ENCODE measurements around the gene EGFL8.
A peak's percentile ranks its signal among the peaks of the same experiment; 100 is the strongest.
"Not testable (repeated sequence)": the region's sequence is repeated elsewhere in the genome, so short reads cannot be mapped to it uniquely, and the experiment has no call there.

EGFL8 gene

DNA sequence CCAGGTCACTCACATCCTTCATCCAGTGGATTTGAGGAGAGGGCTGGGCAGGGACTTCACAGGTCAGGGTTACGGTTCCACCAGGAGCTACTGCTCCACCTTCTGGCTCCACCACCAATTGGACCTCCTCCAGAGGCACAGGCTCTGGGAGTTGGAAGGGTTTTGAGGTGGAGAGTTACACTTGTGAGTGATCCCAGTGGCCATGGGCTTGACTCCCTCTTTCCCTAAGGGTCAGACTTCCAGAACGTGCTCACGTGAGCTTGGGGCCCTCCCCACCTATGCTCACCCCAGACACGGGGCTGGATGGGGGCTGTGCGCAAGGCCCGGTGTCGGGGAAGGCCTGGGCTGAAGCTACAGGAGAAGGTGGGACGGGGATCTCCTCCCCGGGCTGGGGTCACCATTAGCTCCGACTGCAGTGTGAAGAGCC lies 18.2 kb downstream of the EGFL8 start:
- Mint-ChIP-seq H3K27me3 (no peaks in the 10 kb centered on the region), H3K9me3 (no peaks in the 10 kb centered on the region), H3K4me3 (no peak overlapping the region), H3K36me3 (peaks cover 50% of the 10 kb centered on the region), H3K27ac (peak overlapping the region; percentile 23), H3K4me1 (peaks cover 61% of the 10 kb centered on the region)
- no peak for ATAC-seq

DNA sequence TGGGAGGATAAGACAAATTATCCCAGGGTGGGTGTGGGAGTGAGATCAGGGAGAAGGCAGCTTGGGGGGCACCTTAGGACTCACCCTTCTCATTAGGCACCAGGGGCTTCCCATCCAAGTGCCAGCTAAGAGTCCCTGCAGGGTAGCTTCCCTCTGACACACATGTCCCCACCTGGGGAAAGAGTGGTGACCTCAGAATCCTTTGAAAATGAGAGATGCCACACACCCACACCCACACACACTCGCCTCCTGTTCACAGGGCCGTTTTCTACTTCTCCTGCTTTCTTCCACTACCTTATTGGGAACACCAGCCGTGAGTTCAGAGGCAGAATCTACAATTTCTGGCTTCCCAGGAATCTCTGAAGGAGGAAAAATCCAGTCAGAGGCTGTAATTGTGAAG lies 18.6 kb downstream of the EGFL8 start:
- H3K36me3 Mint-ChIP-seq = peaks cover 53% of the 10 kb centered on the region
- no peaks in the 10 kb centered on the region for H3K9me3 Mint-ChIP-seq
- H3K27me3 Mint-ChIP-seq = no peaks in the 10 kb centered on the region
- peaks cover 63% of the 10 kb centered on the region for H3K4me1 Mint-ChIP-seq
- peak overlapping the region; percentile 23 for H3K27ac Mint-ChIP-seq
- no peak overlapping the region for H3K4me3 Mint-ChIP-seq
- no peak for ATAC-seq

DNA sequence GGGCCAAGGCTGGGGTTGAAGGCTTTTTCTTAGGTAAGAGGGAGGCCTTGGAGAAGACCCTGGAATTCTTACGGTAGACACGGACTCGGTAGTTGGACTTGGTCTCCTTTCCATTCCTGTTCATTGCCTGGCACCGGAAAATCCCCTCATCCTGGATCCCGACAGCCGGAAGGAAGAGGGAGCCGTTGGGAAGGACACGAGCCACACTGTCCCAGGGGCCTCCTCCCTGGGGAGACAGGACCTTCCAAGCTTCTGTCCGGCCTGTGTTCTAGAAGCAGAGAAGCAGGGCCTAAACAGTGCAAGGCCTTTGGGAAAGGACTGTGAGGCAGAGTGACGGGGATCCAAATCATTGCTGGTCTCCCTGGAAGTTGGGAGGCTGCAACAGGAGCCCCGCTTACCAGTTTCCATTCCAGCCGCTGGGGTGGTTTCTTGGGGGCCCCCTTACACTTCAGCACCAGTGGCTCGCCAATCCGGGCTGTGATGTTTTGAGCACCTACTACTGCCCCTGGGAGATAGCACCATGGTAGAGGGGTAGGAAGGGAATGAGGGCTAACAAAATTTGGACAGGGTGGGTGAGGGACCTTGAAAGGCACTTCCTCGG lies 19.2 kb downstream of the EGFL8 start:
- peaks cover 65% of the 10 kb centered on the region for H3K4me1 Mint-ChIP-seq

DNA sequence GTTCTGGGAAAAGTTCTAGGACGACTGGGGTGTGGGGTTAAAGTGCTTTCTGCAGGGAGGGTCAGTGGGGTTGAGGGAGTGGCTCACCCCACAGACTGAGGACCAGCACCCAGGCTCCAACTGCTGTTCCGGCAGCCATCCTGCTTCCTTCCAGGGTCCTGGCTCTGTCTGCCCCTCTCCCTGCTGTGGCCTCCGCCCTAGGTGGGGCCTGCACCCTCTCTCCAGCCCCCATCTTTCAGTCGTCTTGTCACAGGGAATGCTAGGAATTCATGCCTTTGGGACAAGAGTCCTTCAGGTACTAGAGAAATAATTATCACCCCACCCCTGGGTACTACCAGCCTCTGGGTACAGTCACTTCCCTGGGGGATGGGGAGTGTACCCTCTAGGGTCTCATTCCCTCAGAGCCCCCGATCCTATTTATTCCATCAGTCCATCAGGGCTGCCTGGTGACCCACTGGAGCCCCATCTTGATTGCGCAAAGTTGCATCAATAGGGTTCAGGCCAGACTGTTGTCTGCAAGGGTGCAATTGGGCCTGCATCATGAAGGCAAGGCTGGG lies 19.8 kb downstream of the EGFL8 start, which contains the start of gene AGER:
Gene AGER, minus strand, starts transcription at position 170 of the 557 bp plus-strand sequence. Its CDS starts 31 bp downstream, at position 139.
- H3K9me3 Mint-ChIP-seq = no peaks in the 10 kb centered on the region
- ATAC-seq = no peak
- peaks cover 52% of the 10 kb centered on the region for H3K36me3 Mint-ChIP-seq
- no peaks in the 10 kb centered on the region for H3K27me3 Mint-ChIP-seq
- H3K4me1 Mint-ChIP-seq = peaks cover 65% of the 10 kb centered on the region
- H3K27ac Mint-ChIP-seq = no peak within 1 kb of the TSS
- no peak within 1 kb of the TSS for H3K4me3 Mint-ChIP-seq

More for the DNA sequence above, 19.2 kb downstream of the EGFL8 start:
- H3K27me3 Mint-ChIP-seq = no peaks in the 10 kb centered on the region
- no peak overlapping the region for H3K4me3 Mint-ChIP-seq
- H3K36me3 Mint-ChIP-seq = peaks cover 52% of the 10 kb centered on the region
- no peaks in the 10 kb centered on the region for H3K9me3 Mint-ChIP-seq
- no peak overlapping the region for H3K27ac Mint-ChIP-seq
- no peak for ATAC-seq

DNA sequence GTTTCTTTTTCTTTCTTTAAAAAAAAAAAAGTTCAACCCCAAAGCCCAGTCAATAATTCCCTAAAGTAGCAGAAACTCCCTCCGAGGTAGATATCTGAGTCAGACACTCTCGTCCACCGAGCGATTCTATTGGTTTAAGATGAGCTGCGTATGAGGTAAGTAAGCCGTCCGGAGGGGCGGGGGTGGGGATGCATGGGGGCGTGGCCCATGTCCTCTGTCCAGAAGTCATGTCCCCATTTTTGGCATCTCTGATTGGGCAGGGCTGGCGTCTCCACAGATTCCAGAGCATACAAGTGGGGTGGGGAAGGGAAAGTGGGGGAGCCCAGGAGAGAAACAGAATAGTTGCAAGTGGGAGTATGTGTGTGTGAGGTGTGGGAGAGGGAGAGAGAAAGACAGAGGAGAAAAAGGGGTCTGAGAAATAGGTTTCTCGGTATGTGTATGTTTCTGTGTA lies 21.3 kb downstream of the EGFL8 start:
- Mint-ChIP-seq H3K27ac (peak overlapping the region; percentile 92), H3K36me3 (peaks cover 47% of the 10 kb centered on the region), H3K4me1 (peaks cover 53% of the 10 kb centered on the region), H3K4me3 (peak overlapping the region; percentile 10)
- not testable (repeated sequence) for H3K9me3 Mint-ChIP-seq, H3K27me3 Mint-ChIP-seq
- peak; percentile 53 for ATAC-seq

DNA sequence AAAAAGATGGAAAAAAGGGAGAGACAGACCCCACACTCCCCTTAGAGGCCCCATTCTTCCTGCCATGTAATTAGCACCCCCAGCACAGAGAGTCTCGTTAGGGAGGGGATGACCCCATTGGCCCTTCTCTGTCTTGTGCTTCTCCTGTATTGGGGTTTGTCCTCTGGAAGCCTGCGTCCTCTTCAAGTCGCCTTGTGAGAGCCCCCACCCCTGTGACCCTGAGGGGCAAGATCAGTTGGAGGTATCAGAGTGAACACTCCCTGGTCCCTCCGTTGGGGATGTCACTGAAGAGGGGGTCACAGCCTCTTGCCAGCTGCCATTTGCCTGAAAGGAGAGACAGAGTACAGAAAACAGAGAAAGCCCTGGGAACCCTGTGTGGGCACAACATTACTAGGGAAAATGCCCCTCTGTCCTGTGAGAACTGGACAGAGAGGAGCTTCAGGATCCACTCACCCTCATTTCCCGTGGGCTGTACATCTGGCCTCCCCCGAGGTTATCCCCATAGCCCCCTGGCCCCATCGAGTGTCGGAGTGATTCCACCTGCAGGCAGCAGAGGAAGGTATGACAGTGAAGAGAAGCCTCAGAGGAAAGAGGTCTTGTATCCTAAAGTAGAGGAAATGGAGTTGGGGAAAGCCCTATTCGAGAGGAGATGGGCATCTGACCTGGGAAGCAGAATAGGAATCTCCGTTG lies 21.9 kb downstream of the EGFL8 start:
- Mint-ChIP-seq H3K27ac (peak overlapping the region; percentile 92), H3K36me3 (peaks cover 49% of the 10 kb centered on the region), H3K4me3 (peak overlapping the region; percentile 10), H3K4me1 (peaks cover 53% of the 10 kb centered on the region)
- H3K9me3 Mint-ChIP-seq, ATAC-seq, H3K27me3 Mint-ChIP-seq: not testable (repeated sequence)

DNA sequence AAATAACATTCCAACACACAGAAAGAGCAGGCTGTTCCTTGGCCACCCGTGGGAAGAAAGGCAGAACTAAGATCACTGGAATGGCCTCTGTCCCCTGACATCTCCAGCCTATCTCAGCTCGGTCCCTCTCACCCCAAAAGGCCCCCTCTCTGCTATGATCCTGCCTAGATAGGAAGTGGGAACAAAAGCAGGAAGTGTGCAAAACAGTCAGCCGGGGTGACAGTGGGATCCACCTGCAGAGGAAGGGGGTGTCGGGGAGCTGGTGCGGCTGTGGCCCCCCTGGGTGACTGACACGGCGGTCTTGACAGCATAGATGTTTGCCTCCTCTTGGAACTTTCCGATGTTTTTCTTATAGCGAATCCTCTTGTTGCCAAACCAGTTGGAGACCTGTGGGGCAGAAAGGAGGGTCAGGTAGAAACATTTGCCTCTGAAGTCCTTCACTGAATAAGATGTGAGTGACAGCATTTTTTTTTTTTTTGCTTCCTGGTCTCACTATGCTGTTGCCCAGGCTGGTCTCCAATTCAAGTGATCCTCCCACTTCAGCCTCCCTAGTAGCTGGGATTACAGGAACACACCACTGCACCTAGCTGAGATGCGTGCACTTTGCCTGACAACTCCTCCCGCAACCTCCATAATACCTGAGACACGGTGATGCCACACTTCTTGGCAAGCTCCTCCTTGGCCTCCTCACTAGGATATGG lies 22.8 kb downstream of the EGFL8 start:
- no peaks in the 10 kb centered on the region for H3K27me3 Mint-ChIP-seq
- ATAC-seq = no peak
- H3K9me3 Mint-ChIP-seq = no peaks in the 10 kb centered on the region
- peaks cover 55% of the 10 kb centered on the region for H3K4me1 Mint-ChIP-seq
- H3K36me3 Mint-ChIP-seq = peaks cover 53% of the 10 kb centered on the region
- peak overlapping the region; percentile 11 for H3K4me3 Mint-ChIP-seq
- H3K27ac Mint-ChIP-seq = peak overlapping the region; percentile 92

DNA sequence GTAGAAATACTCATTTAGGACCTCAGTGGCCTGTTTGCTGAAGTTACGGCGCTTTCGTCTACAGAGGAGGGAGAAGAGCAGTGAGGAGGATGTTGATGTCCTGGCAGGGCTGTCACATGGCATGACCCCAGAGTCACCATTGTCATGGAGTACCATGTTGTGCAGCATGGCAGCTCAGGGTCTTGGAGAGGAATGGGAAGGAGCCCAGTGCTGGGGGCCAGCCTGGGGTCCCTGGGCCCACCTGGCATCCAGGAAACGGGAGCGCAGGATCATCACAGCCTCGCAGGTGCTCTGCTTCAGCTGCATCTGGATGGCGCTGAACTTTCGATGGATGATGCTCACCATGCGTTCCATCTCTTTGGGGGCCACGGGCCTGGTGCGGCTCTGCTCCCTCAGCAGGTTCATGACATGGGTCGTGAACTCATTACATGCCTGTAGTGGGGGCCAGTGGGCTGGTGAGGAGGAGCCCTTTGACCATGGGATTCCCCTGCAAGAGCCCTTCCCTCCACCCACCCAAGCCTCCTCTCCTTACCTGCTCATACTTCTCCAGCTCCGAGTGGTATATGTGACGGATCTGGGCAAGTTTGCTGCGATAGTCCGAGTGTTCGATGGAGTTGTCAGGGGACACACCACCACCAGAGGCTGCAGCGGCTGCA lies 23.5 kb downstream of the EGFL8 start:
- H3K36me3 Mint-ChIP-seq = peaks cover 48% of the 10 kb centered on the region
- peak overlapping the region; percentile 11 for H3K4me3 Mint-ChIP-seq

DNA sequence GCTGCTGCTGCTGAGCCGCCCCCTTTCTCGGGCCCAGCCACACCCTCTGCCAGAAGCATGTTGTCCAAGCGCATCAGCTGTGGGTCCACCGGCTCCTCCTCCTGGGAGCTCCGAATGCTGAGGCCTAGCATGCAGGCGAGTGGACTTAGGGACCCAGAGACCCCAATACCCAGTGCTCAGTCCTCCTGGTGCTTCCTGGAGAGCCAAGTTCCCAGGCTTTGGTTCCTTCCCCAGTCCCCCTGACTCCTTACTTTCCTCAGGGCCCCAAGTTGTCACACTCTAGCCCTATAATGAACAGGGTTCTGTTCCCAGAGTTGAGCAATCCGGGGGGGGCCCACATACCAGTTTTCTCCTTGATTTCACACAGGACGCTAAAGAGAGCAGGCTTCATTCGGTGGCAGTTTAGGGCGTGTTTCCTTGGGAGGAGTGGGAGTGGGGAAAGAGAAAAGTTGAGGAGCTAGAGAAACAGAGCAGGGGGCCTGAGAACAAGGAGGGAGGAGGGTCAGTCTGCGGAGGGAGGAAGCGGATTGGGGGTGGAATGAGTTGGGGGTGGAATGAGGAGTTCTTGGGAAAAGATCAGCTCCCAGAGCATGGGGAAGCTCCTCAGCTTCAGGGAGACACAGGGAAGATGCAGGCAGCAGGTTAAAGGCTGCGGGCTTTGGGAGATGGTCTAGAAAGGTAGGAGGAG lies 24.1 kb downstream of the EGFL8 start:
- ATAC-seq = no peak
- Mint-ChIP-seq H3K4me3 (peak overlapping the region; percentile 85), H3K27me3 (no peaks in the 10 kb centered on the region), H3K9me3 (no peaks in the 10 kb centered on the region), H3K36me3 (peaks cover 47% of the 10 kb centered on the region), H3K27ac (peak overlapping the region; percentile 92), H3K4me1 (peaks cover 59% of the 10 kb centered on the region)

More for the DNA sequence above, 23.5 kb downstream of the EGFL8 start:
- not testable (repeated sequence) for H3K27me3 Mint-ChIP-seq, H3K9me3 Mint-ChIP-seq, ATAC-seq
- H3K4me1 Mint-ChIP-seq = peaks cover 53% of the 10 kb centered on the region
- H3K27ac Mint-ChIP-seq = peak overlapping the region; percentile 92

DNA sequence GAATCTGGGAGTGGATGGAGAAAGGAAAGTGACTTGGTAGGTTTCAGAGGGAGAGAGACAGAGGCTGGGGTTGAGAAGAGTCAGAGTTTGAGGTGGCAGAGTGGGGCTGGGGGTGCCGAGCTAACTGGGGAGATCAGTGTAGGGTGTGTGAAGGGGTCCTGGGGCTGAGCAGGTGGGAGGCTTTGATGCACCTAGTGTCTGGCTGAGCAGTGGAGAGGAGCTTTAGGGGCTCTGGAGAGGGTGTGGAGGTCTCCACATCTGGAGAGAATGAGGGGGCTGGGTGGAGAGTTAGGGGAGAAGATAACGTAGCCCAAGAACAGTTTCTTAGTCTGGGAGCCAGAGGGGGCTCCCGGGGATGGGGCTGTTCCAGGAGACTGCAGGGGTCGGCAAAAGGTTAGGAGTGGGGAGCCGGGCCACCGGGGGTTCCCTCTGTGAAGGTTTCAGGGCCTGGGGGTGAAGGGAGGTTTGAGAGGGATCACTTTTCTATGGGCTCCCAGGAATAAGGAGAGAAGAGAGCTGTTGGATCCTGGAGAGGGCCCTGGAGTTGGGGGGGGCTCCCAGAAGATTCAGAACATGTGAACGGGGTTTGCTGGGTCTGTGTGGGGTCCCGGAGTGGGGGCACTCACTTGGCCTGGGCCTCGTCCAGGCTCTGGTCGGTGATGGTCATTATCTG lies 24.8 kb downstream of the EGFL8 start:
- Mint-ChIP-seq H3K4me1 (peaks cover 65% of the 10 kb centered on the region), H3K4me3 (peak overlapping the region; percentile 85), H3K27me3 (no peaks in the 10 kb centered on the region), H3K36me3 (peaks cover 47% of the 10 kb centered on the region), H3K27ac (peak overlapping the region; percentile 92), H3K9me3 (no peaks in the 10 kb centered on the region)
- ATAC-seq = no peak

DNA sequence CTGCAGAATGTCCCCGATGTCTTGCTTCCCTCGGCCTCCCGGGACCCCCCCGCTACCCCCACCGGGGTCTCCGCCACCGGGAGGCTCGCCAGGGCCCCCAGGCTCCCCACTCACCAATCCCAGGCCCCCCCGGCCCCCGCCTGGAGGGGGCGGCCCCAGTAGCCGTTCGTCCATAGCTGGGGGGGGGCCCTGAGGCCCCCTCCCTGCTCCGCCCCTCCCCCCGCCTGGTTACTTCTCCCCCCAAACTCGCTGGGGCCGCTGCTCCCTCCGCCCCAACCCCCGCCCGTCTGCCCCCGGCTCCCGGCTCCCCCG lies 25.3 kb downstream of the EGFL8 start:
- Mint-ChIP-seq H3K36me3 (peaks cover 47% of the 10 kb centered on the region), H3K4me1 (peaks cover 69% of the 10 kb centered on the region), H3K27ac (peak overlapping the region; percentile 92)

DNA sequence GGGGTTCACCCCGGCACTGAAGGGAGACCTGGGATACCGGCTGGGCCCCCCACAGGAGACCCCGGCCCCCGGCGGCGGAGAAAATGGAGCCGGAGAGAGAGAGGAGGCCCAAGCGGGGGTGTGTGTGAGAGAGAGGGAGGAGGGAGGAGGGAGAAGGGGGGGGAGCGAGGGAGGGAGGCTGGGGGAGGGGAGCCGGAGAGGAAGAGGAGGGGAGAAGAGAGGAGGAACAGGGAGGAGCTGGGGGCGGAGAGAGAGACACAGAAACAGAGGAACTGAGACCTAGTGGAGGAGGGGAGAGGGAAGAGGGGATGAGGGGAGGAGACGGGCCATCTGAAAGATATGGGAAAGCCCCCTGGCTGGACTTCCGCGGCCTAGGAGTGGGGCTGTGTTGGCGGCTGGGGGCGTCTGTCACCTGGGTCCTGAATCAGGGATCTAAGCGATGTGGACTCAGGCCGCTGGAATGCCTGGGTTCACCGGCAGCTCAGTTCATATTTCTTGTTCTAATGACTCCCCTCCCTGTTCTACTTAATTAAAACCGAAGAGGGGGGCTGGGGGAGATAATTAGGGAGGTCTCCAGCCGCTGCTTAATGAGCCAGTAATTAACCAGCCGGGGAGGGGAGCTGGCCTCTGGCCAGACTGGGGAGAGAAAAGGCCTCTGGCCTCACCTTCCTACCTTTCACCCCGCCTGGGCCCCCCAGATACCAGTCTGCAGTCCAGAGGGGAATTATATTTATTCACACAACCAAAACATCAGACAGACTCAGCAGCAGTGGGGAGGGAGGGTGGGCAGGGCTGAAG lies 25.9 kb downstream of the EGFL8 start, which contains the start of gene PBX2:
Gene PBX2, minus strand, starts transcription at position 149 of the 798 bp plus-strand sequence. CDS start 287 bp downstream, outside the sequence.
- peak within 1 kb of the TSS; percentile 92 for H3K27ac Mint-ChIP-seq
- H3K4me3 Mint-ChIP-seq = peak within 1 kb of the TSS; percentile 85
- H3K4me1 Mint-ChIP-seq = peaks cover 75% of the 10 kb centered on the region
- no peaks in the 10 kb centered on the region for H3K27me3 Mint-ChIP-seq
- ATAC-seq = peak; percentile 87
- no peaks in the 10 kb centered on the region for H3K9me3 Mint-ChIP-seq
- H3K36me3 Mint-ChIP-seq = peaks cover 47% of the 10 kb centered on the region

More for the DNA sequence above, 25.3 kb downstream of the EGFL8 start:
- peak; percentile 49 for ATAC-seq
- Mint-ChIP-seq H3K27me3 (no peaks in the 10 kb centered on the region), H3K9me3 (no peaks in the 10 kb centered on the region), H3K4me3 (peak overlapping the region; percentile 85)

DNA sequence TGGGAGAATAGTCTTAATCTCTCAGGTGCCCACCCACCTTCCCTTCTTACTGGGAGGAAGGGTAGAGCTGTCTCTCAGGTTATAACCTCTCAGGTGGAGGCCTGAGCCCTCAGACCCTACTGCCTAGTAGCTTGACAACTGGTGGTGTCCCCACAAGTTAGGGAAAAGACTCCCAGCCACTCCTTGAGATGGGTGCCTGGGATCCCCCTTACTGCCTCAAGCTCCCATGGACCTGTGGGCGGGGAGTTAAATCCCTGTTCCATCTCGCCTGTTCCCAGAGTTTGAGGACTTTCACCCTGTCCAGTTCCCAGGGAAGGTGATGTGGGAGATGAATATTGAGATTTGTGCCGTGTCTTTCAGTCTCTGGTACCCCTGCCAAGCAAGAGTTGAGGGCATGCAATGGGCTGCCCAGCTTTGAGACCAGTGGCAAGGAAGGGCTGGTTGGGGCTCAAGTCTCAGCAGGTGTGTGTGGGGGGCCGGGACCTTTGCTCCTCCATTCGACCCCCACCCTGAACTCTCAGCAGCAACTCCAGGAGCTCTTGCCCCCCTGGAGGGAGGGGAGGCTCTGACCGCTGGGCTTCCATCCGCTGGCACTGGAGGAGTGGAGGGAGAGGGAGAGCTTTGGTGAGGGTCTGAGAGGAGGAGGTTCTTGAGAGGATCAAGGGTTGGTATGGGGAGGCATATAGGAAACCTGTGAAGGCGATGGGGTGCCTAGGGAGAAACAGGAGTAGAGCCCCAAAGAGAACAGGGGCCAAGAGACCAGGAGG lies 26.7 kb downstream of the EGFL8 start:
- H3K36me3 Mint-ChIP-seq = peaks cover 40% of the 10 kb centered on the region
- no peak for ATAC-seq
- H3K4me3 Mint-ChIP-seq = peak overlapping the region; percentile 85
- H3K9me3 Mint-ChIP-seq = no peaks in the 10 kb centered on the region
- H3K27me3 Mint-ChIP-seq = no peaks in the 10 kb centered on the region
- H3K4me1 Mint-ChIP-seq = peaks cover 69% of the 10 kb centered on the region
- peak overlapping the region; percentile 92 for H3K27ac Mint-ChIP-seq
